HL-60 (cell line): Measurements from ENCODE around the gene AVEN.
"Not testable (repeated sequence)": the region's sequence is repeated elsewhere in the genome, so short reads cannot be mapped to it uniquely, and the experiment has no call there.

Experiments used
- DNase-seq, 2 experiments: peaks; one replicate each; pipeline ENCODE4 v3.0.0-alpha.2; 2010 to 2020; ENCODE audit warnings: low read depth in 1 of 2, low spot score in 1 of 2
- H3K27ac ChIP-seq: fragments of 250-450 bp; sonication (Bioruptor Pico); replicated peaks from 2 replicates; pipeline ENCODE4 v1.5.1; 2020; ENCODE audit warnings: mild to moderate bottlenecking, moderate library complexity
- H3K27me3 ChIP-seq: fragments of 250-450 bp; sonication (Bioruptor Pico); 2 replicates; pipeline ENCODE4 v1.5.1; 2021; ENCODE audit warnings: mild to moderate bottlenecking, moderate library complexity; ENCODE audit not compliant: insufficient read depth, poor library complexity, severe bottlenecking
- H3K4me3 ChIP-seq: replicated peaks from 2 replicates; pipeline ENCODE4 v1.5.1; 2011; ENCODE audit warnings: mild to moderate bottlenecking, control low read depth, low read length; ENCODE audit not compliant: insufficient read depth
- CTCF ChIP-seq: IDR thresholded peaks from one replicate; pipeline ENCODE4 v1.5.1; 2011; ENCODE audit warnings: low read length, control low read depth, inconsistent platforms; ENCODE audit not compliant: insufficient read depth
- GABPA ChIP-seq: IDR thresholded peaks from 2 replicates; pipeline ENCODE4 v1.6.1; 2012; ENCODE audit warnings: low read depth
- POLR2AphosphoS5 ChIP-seq: IDR thresholded peaks from 2 replicates; pipeline ENCODE4 v1.6.1; 2012; ENCODE audit warnings: low read depth
- REST ChIP-seq: IDR thresholded peaks from 2 replicates; pipeline ENCODE4 v1.6.1; 2012; ENCODE audit warnings: low read depth; ENCODE audit not compliant: insufficient replicate concordance
- SPI1 ChIP-seq: IDR thresholded peaks from 2 replicates; pipeline ENCODE4 v1.6.1; 2012; ENCODE audit warnings: low read depth, mild to moderate bottlenecking, borderline replicate concordance

AVEN gene

GRCh38 chr15:33822479-33822878 is 216.5 kb downstream of the AVEN start:
- Histone ChIP-seq H3K27ac (no peak overlapping the region), H3K27me3 (peaks cover 5% of the 10 kb centered on the region), H3K4me3 (no peak overlapping the region)
- no peak for DNase-seq
- no peak for TF ChIP-seq POLR2AphosphoS5
- TF ChIP-seq CTCF = no peak
- TF ChIP-seq SPI1 = no peak
- no peak for TF ChIP-seq GABPA
- TF ChIP-seq REST = no peak

- H3K27me3 ChIP-seq = not testable (repeated sequence)
Observed at GRCh38 chr15:33819499-33819898, 219.5 kb downstream of the AVEN start.

More at GRCh38 chr15:33819499-33819898, 219.5 kb downstream of the AVEN start:
- H3K27ac ChIP-seq, DNase-seq, H3K4me3 ChIP-seq: not testable (repeated sequence)
